CD4-positive, alpha-beta T cell treated with Interleukin-6 for 4 hours (primary cell): ENCODE data around the gene SALL3.

Source experiments
- DNase-seq: peaks from one replicate; pipeline ENCODE4 v3.0.0-alpha.2; 2020; ENCODE audit warnings: mixed read lengths

The SALL3 gene

GRCh38 chr18:78965917-78966792 lies 13.5 kb upstream of the SALL3 start:
- DNase-seq, result no peak

DNA sequence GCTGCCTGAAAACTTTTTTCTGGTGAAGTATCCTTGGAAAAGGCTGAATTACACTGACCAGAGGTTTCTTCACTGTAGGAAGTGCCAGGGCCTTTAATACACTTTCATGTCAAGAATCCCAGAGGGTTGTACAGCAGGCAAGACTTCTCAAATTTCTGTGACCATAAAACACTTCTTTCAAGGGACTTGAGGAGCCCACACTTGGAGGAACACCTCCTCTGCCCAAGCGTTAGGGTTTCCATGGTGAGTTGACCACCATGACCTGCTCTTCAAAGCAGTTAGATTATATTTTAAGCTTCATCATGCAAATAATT lies 12.9 kb upstream of the SALL3 start:
- no peak for DNase-seq

GRCh38 chr18:78967692-78968091 lies 11.9 kb upstream of the SALL3 start:
- no peak for DNase-seq

GRCh38 chr18:78969574-78970315 lies 9.9 kb upstream of the SALL3 start:
- no peak for DNase-seq

- DNase-seq, result no peak
Measured at GRCh38 chr18:78970774-78971333, 8.8 kb upstream of the SALL3 start.

DNA sequence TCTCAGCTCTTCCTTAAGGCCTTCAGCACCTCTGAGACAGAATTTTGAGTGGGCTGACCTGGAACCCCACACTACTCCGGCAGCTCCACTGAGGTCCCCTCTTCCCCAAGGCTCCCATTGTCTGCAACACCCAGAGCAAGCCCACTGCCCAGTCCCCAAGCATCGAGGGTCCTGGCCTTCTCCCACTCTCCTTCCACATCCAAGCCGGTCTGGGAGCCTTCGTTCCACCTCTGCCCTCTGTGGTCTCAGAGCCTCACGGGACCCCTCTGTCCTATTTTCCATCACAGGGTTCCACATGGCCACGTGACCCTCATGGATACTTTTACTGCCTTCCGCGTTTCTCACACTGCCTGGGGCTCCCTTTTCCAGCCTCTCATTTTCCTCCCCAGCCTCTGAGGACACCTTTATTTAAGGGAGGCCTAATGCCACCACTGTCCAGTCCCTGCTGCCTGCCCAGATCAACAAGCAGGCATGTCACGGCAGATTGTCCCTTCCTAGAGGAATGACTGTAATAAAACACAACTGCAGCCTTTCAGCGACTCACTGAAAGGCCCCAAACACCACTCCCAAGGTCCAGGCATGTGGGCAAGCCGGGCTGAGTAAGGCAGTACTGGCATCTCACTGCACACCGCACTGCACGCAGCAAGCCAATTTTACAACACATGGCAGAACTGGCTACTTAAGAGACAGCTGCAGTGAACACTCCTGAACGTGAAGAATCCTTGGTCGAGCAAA lies 7.9 kb upstream of the SALL3 start:
- DNase-seq, result no peak

DNA sequence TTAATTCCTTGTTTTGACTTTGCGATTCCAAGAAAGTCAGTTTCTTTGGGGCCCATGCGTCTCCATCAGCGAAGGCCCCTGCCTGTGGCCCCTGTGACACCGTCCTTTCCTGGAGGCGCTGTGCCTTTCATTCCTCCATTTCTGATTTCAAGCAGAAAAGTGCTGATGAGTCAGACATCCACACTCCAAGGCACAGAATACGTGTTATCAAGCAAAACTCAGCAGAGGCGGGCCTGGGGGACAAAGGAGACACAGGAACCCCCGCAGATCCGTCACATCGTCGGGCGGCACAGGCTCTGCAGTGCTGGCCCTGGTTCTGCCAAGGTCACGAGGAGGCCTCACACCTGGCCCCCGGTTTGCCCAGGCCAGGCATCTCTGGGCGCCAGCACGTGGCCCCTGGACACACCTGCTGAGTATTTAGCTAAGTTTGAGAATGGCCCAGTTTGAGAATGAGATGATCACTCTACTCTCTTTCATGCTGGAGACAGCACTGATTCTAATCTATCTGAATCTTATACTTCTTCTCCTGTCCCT lies 7.2 kb upstream of the SALL3 start:
- DNase-seq, result no peak

- DNase-seq, result no peak
Measured at GRCh38 chr18:78972930-78973331, 6.7 kb upstream of the SALL3 start.

- DNase-seq, result no peak
Measured at GRCh38 chr18:78973357-78974083, 6.1 kb upstream of the SALL3 start.

- no peak for DNase-seq
Measured at GRCh38 chr18:78974115-78974761, 5.4 kb upstream of the SALL3 start.

GRCh38 chr18:78975292-78975691 lies 4.3 kb upstream of the SALL3 start:
- no peak for DNase-seq

GRCh38 chr18:78975699-78976335 lies 3.8 kb upstream of the SALL3 start:
- no peak for DNase-seq

- no peak for DNase-seq
Measured at GRCh38 chr18:78976765-78977636, 2.6 kb upstream of the SALL3 start.

DNA sequence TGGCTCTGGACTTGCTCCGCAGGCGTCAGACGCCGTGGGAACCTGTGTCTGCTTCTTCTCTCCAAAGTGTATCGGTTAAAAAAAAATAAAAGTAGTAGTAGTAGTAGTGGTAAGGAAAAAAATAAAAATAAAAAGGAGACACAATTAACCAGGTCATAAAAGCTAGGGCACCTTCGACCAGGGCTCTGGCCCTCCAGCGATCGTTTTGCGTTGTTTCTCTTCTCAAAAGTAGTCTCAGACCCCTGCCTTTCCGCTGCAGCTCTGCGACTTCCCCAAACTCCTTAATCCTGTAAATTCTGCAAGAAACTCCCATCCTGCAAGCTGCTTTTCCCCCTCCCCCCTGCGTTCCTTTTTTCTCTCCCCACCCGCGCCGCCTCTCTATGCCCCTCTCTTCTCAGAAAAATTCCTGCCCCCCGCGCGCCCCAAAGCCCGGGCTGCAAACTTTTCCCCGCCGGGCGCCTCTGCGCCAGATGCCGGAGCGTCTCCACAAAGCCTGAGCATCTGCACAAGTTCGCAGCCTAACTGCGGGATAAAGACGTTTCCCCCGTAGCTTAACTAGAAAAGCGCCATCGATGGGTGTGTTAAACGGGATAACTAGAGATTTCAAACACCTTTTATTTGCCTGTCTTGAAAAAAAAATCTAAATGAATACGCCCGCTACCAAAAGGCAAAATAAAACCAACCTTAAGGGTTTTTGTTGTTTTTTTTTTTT lies 1.8 kb upstream of the SALL3 start:
- no peak for DNase-seq

DNA sequence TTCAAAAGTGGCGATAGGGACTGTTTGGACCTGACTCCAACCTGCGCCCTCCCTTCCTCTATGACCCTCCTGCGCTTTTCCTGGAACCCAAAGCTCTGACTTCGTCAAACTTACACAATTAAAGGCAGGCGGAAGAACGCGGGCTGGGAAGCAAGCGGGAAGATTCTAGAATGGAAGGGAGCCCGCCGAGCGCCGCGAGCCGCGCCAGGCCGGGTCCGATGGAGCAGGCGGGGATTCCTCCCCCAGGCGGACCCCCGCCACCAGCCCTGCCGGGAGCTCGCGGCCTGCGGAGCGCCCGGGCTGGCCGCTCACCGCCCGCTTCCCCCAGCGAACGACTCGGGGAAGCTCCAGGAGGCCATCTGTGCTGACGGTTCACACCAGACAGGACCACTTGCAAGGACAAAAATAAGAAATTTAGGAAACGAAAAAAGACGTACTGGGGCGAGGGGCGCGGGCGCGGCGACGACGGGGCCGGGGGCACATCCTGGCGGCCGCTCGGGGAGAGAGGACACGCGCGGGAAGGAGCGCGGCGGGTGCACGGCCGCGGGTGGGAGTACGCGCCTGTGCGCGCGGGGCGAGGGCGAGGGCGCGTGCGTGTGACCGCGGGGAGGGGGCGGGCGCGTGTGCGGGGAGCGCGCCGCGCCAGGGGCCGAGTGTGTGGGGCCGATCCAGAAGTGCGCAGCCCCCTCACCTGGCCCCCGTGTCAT lies 1.1 kb upstream of the SALL3 start:
- DNase-seq, result no peak

GRCh38 chr18:78979056-78979729 lies 425 bp upstream of the SALL3 start:
- no peak for DNase-seq

DNA sequence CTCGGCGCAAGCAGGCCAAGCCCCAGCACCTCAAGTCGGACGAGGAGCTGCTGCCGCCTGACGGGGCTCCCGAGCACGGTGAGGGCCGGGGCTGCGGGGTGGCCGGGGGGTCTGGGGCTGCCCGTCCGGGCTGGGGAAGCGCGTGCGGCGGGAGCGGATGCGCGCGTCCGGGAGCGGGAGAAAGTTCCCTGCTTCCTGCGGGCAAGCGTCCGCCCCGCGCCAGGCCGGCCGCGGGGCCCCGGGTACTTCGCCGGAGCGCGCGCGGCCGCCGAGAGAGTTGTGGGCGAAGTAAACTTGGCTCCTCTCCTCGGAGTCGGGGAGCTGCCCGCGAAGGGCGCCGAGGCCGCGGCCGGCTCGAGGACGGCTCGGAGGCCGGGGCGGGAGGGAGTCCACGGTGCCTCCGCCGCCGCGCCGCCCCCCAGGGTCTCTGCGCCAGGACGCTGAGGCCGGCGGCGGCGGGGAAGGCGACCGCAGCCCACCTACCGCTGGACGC lies 707 bp downstream of the SALL3 start:
- no peak for DNase-seq

GRCh38 chr18:78980777-78981380 lies 1.3 kb downstream of the SALL3 start:
- no peak for DNase-seq
